ENCODE data around the gene FSD2.

The FSD2 gene

GRCh38 chr15:82839136-82839535 lies 33.3 kb upstream of the FSD2 start:
- DNase-seq (ENCODE audit: low read depth, low spot score) = no peak
- Histone ChIP-seq H3K4me3 (ENCODE audit: insufficient read length, low read depth) (no peak overlapping the region), H3K4me1 (ENCODE audit: insufficient read depth, insufficient read length) (no peaks in the 10 kb centered on the region), H3K36me3 (ENCODE audit: insufficient read depth, insufficient read length, low read length) (peaks cover 44% of the 10 kb centered on the region), H3K9me3 (ENCODE audit: insufficient read depth, low read length) (no peaks in the 10 kb centered on the region), H3K9ac (ENCODE audit: insufficient read length, low read depth) (no peak overlapping the region), H3K27me3 (ENCODE audit: insufficient read depth, insufficient read length) (no peaks in the 10 kb centered on the region)
- no peak for TF ChIP-seq YY1 (IDR thresholded peaks at IDR 0.05; ENCODE audit: insufficient read depth, insufficient read length)
- TF ChIP-seq SUZ12 (IDR thresholded peaks at IDR 0.05; ENCODE audit: extremely low read depth, insufficient read depth, insufficient read length) = no peak
- TF ChIP-seq ZNF274 (IDR thresholded peaks at IDR 0.05; ENCODE audit: low read depth, low read length) = no peak

- TF ChIP-seq YY1 (IDR thresholded peaks at IDR 0.05; ENCODE audit: insufficient read depth, insufficient read length) = no peak
- Histone ChIP-seq H3K4me1 (ENCODE audit: insufficient read depth, insufficient read length) (no peaks in the 10 kb centered on the region), H3K27me3 (ENCODE audit: insufficient read depth, insufficient read length) (no peaks in the 10 kb centered on the region), H3K4me3 (ENCODE audit: insufficient read length, low read depth) (no peak overlapping the region), H3K9ac (ENCODE audit: insufficient read length, low read depth) (no peak overlapping the region), H3K9me3 (ENCODE audit: insufficient read depth, low read length) (no peaks in the 10 kb centered on the region), H3K36me3 (ENCODE audit: insufficient read depth, insufficient read length, low read length) (peaks cover 52% of the 10 kb centered on the region)
- no peak for DNase-seq (ENCODE audit: low read depth, low spot score)
Measured at GRCh38 chr15:82838096-82838735, 32.3 kb upstream of the FSD2 start.

- no peak for DNase-seq (ENCODE audit: low read depth, low spot score)
- peaks cover 73% of the 10 kb centered on the region for H3K36me3 ChIP-seq (ENCODE audit: insufficient read depth, insufficient read length, low read length)
- H3K27me3 ChIP-seq (ENCODE audit: insufficient read depth, insufficient read length) = no peaks in the 10 kb centered on the region
- TF ChIP-seq YY1 (IDR thresholded peaks at IDR 0.05; ENCODE audit: insufficient read depth, insufficient read length) = no peak
- no peak for TF ChIP-seq ZNF274 (IDR thresholded peaks at IDR 0.05; ENCODE audit: low read depth, low read length)
- no peak for TF ChIP-seq SUZ12 (IDR thresholded peaks at IDR 0.05; ENCODE audit: extremely low read depth, insufficient read depth, insufficient read length)
- no peaks in the 10 kb centered on the region for H3K9me3 ChIP-seq (ENCODE audit: insufficient read depth, low read length)
- no peak overlapping the region for H3K4me3 ChIP-seq (ENCODE audit: insufficient read length, low read depth)
- H3K9ac ChIP-seq (ENCODE audit: insufficient read length, low read depth) = no peak overlapping the region
- no peaks in the 10 kb centered on the region for H3K4me1 ChIP-seq (ENCODE audit: insufficient read depth, insufficient read length)
Measured at GRCh38 chr15:82835391-82835917, 29.6 kb upstream of the FSD2 start.

GRCh38 chr15:82833362-82833682 lies 27.5 kb upstream of the FSD2 start:
- Histone ChIP-seq H3K4me1 (ENCODE audit: insufficient read depth, insufficient read length) (no peaks in the 10 kb centered on the region), H3K9me3 (ENCODE audit: insufficient read depth, low read length) (no peaks in the 10 kb centered on the region), H3K9ac (ENCODE audit: insufficient read length, low read depth) (no peak overlapping the region), H3K27me3 (ENCODE audit: insufficient read depth, insufficient read length) (no peaks in the 10 kb centered on the region), H3K4me3 (ENCODE audit: insufficient read length, low read depth) (no peak overlapping the region), H3K36me3 (ENCODE audit: insufficient read depth, insufficient read length, low read length) (peaks cover 88% of the 10 kb centered on the region)
- DNase-seq (ENCODE audit: low read depth, low spot score) = no peak
- TF ChIP-seq SUZ12 (IDR thresholded peaks at IDR 0.05; ENCODE audit: extremely low read depth, insufficient read depth, insufficient read length) (no peak), ZNF274 (IDR thresholded peaks at IDR 0.05; ENCODE audit: low read depth, low read length) (no peak), YY1 (IDR thresholded peaks at IDR 0.05; ENCODE audit: insufficient read depth, insufficient read length) (no peak)

GRCh38 chr15:82832601-82833361 lies 26.9 kb upstream of the FSD2 start:
- TF ChIP-seq SUZ12 (IDR thresholded peaks at IDR 0.05; ENCODE audit: extremely low read depth, insufficient read depth, insufficient read length) (no peak), ZNF274 (IDR thresholded peaks at IDR 0.05; ENCODE audit: low read depth, low read length) (no peak), YY1 (IDR thresholded peaks at IDR 0.05; ENCODE audit: insufficient read depth, insufficient read length) (no peak)
- Histone ChIP-seq H3K9me3 (ENCODE audit: insufficient read depth, low read length) (no peaks in the 10 kb centered on the region), H3K9ac (ENCODE audit: insufficient read length, low read depth) (no peak overlapping the region), H3K4me1 (ENCODE audit: insufficient read depth, insufficient read length) (no peaks in the 10 kb centered on the region), H3K4me3 (ENCODE audit: insufficient read length, low read depth) (no peak overlapping the region), H3K27me3 (ENCODE audit: insufficient read depth, insufficient read length) (no peaks in the 10 kb centered on the region), H3K36me3 (ENCODE audit: insufficient read depth, insufficient read length, low read length) (peaks cover 88% of the 10 kb centered on the region)
- no peak for DNase-seq (ENCODE audit: low read depth, low spot score)

GRCh38 chr15:82831894-82832600 lies 26.2 kb upstream of the FSD2 start:
- no peaks in the 10 kb centered on the region for H3K9me3 ChIP-seq (ENCODE audit: insufficient read depth, low read length)
- H3K36me3 ChIP-seq (ENCODE audit: insufficient read depth, insufficient read length, low read length) = peaks cover 88% of the 10 kb centered on the region
- H3K27me3 ChIP-seq (ENCODE audit: insufficient read depth, insufficient read length) = no peaks in the 10 kb centered on the region
- no peak overlapping the region for H3K4me3 ChIP-seq (ENCODE audit: insufficient read length, low read depth)
- H3K4me1 ChIP-seq (ENCODE audit: insufficient read depth, insufficient read length) = no peaks in the 10 kb centered on the region
- no peak for DNase-seq (ENCODE audit: low read depth, low spot score)
- no peak for TF ChIP-seq YY1 (IDR thresholded peaks at IDR 0.05; ENCODE audit: insufficient read depth, insufficient read length)
- TF ChIP-seq SUZ12 (IDR thresholded peaks at IDR 0.05; ENCODE audit: extremely low read depth, insufficient read depth, insufficient read length) = no peak
- TF ChIP-seq ZNF274 (IDR thresholded peaks at IDR 0.05; ENCODE audit: low read depth, low read length) = no peak
- H3K9ac ChIP-seq (ENCODE audit: insufficient read length, low read depth) = no peak overlapping the region

All from NT2/D1 (cell line).